GM21447 (cell line): ENCODE results near the gene GAB4.
"Not testable (repeated sequence)": the region's sequence is repeated elsewhere in the genome, so short reads cannot be mapped to it uniquely, and the experiment has no call there.

Experiments
- ATAC-seq: cut with Tn5 transposase; IDR thresholded peaks from one replicate; pipeline ENCODE4 v1.9.1; 2021; ENCODE audit not compliant: unreplicated experiment

Gene GAB4

GRCh38 chr22:16915701-16916100 lies 92.3 kb downstream of the GAB4 start:
- no peak for ATAC-seq

- not testable (repeated sequence) for ATAC-seq
Observed at GRCh38 chr22:16914911-16915310, 93.1 kb downstream of the GAB4 start.

- no peak for ATAC-seq
Observed at GRCh38 chr22:16914006-16914405, 94.0 kb downstream of the GAB4 start.

GRCh38 chr22:16912281-16912680 lies 95.7 kb downstream of the GAB4 start:
- no peak for ATAC-seq
